ENCODE data around the gene RPS19BP1.

The RPS19BP1 gene

DNA sequence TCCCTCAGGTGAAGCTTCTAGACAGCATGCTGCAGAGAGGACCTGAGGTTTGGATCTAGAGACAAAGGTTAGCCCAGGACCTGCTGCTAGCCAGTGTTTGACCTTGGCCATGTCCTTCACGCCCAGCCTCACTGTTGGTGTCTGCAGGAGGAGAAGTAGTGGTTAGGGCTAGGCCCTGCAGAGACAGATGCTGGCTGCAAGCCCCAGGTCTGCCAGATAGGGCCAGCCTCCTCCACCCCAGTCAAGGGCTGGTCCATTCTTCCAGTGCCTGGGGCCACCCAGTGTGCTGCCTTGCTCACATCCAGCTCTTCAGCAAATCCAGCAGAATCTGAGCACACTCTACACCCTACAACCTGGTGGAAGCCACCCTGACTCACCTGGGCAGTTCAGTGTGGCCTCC, 52.0 kb downstream of the RPS19BP1 start:
- TF ChIP-seq ZBTB7A (IDR thresholded peaks at IDR 0.05; ENCODE audit: low read depth) (no peak), NFIC (IDR thresholded peaks at IDR 0.05) (no peak), RAD21 (IDR thresholded peaks at IDR 0.05; ENCODE audit: low read depth) (no peak), TAF1 (IDR thresholded peaks at IDR 0.05; ENCODE audit: low read depth) (no peak)
- TF ChIP-seq, protein P1, sequence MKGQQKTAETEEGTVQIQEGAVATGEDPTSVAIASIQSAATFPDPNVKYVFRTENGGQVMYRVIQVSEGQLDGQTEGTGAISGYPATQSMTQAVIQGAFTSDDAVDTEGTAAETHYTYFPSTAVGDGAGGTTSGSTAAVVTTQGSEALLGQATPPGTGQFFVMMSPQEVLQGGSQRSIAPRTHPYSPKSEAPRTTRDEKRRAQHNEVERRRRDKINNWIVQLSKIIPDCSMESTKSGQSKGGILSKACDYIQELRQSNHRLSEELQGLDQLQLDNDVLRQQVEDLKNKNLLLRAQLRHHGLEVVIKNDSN (IDR thresholded peaks at IDR 0.05): no peak

DNA sequence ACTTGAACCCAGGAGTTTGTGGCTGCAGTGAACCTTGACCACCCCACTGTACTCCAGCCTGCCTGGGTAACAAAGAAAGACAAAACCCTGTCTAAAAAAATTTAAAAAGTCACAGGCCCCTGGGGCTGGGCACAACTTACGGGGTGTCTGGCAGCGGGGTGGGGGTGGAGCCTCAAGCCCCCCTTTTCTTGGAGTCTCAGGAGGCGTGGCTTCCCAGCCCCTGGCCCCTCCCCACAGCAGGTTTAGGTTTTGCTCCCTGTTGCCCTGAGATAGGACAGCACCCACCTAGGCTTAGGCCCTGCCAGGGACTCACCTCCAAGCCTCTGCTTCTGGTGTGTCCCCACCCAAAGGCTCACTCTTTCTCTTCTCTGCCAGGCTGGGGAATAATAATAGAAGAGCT, 53.3 kb downstream of the RPS19BP1 start:
- TF ChIP-seq TEAD4 (IDR thresholded peaks at IDR 0.05) (no peak), CREB1 (IDR thresholded peaks at IDR 0.05; ENCODE audit: low read depth) (no peak), EGR1 (IDR thresholded peaks at IDR 0.05) (no peak), RAD21 (IDR thresholded peaks at IDR 0.05; ENCODE audit: low read depth) (no peak), YY1 (IDR thresholded peaks at IDR 0.05; ENCODE audit: low read depth) (no peak), NFIC (IDR thresholded peaks at IDR 0.05) (no peak), TAF1 (IDR thresholded peaks at IDR 0.05; ENCODE audit: low read depth) (no peak), CEBPB (IDR thresholded peaks at IDR 0.05) (no peak), MAX (IDR thresholded peaks at IDR 0.05) (no peak), FOXM1 (IDR thresholded peaks at IDR 0.05; ENCODE audit: borderline replicate concordance, low read depth) (no peak), TCF12 (IDR thresholded peaks at IDR 0.05; ENCODE audit: low read depth) (no peak)
- TF ChIP-seq, protein P1 (IDR thresholded peaks at IDR 0.05): no peak
